Activated naive CD4-positive, alpha-beta T cell treated with anti-CD3 and anti-CD28 coated beads, Interleukin-2, amount 50 U/mL, for 16 hours (primary cell): Measurements from ENCODE around the gene RETREG2.
"Not testable (repeated sequence)": the region's sequence is repeated elsewhere in the genome, so short reads cannot be mapped to it uniquely, and the experiment has no call there.

Experiments
- DNase-seq: peaks from one replicate; pipeline ENCODE4 v3.0.0-alpha.2; 2020

The RETREG2 gene

GRCh38 chr2:219198974-219199373, 20.9 kb downstream of the RETREG2 start:
- no peak for DNase-seq

DNA sequence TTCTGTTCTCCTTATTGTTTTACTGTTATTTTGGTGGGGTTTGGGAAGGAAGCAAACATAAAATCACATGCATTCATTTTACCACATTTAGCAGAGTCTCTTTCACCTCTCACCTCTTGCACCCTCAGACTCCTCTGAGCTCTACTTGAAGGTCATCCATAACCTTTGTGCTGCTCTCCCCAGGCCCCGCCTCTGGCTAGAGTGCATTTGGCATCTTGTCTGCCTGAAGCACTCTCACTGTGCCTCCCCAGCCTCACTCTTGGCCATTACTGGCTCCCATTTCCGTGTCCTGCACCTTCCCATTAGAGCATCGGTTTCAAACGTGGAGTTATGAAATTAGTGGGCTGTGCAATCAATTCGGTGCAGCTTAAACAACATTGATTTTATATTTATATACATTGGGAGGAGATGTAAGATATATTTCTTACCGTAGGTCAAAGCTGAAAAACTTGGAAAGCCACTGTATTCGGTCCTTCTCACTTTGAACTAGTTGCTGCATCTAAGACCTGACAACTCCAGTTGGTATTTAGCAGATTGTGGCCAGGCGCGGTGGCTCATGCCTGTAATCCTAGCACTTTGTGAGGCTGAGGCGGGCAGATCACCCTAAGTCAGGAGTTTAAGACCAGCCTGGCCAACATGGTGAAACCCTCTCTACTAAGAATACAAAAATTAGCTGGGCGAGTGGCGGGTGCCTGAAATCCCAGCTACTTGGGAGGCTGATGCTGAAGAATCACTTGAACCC, 21.6 kb downstream of the RETREG2 start:
- no peak for DNase-seq

DNA sequence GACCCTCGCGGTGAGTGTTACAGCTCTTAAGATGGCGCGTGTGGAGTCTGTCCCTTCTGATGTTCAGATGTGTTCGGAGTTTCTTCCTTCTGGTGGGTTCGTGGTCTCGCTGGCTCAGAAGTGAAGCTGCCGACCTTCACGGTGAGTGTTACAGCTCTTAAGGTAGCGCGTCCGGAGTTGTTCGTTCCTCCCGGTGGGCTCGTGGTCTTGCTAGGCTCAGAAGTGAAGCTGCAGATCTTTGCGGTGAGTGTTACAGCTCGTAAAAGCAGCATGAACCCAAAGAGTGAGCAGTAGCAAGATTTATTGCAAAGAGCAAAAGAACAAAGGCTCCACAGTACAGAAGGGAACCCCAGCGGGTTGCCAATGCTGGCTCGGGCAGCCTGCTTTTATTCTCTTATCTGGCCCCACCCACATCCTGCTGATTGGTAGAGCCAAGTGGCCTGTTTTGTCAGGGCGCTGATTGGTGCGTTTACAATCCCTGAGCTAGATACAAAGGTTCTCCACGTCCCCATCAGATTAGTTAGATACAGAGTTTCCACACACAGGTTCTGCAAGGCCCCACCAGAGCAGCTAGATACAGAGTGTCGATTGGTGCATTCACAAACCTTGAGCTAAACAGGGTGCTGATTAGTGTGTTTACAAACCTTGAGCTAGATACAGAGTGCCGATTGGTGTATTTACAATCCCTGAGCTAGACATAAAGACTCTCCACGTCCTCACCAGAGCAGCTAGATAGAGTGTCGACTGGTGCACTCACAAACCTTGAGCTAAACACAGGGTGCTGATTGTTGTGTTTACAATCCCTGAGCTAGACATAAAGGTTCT, 22.6 kb downstream of the RETREG2 start:
- not testable (repeated sequence) for DNase-seq

DNA sequence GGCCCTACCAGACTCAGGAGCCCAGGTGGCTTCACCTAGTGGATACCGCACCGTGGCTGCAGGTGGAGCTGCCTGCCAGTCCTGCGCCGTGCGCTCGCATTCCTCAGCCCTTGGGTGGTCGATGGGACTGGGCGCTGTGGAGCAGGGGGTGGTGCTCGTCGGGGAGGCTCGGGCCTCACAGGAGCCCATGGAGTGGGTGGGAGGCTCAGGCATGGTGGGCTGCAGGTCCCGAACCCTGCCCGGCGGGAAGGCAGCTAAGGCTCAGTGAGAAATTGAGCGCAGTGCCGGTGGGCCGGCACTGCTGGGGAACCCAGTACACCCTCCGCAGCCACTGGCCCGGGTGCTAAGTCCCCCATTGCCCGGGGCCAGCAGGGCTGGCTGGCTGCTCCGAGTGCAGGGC, 23.3 kb downstream of the RETREG2 start:
- DNase-seq: not testable (repeated sequence)

- DNase-seq: no peak
Measured at GRCh38 chr2:219204425-219205164, 26.5 kb downstream of the RETREG2 start.

GRCh38 chr2:219205165-219205538, 27.1 kb downstream of the RETREG2 start:
- no peak for DNase-seq

GRCh38 chr2:219205981-219206327, 27.9 kb downstream of the RETREG2 start:
- DNase-seq: no peak

DNA sequence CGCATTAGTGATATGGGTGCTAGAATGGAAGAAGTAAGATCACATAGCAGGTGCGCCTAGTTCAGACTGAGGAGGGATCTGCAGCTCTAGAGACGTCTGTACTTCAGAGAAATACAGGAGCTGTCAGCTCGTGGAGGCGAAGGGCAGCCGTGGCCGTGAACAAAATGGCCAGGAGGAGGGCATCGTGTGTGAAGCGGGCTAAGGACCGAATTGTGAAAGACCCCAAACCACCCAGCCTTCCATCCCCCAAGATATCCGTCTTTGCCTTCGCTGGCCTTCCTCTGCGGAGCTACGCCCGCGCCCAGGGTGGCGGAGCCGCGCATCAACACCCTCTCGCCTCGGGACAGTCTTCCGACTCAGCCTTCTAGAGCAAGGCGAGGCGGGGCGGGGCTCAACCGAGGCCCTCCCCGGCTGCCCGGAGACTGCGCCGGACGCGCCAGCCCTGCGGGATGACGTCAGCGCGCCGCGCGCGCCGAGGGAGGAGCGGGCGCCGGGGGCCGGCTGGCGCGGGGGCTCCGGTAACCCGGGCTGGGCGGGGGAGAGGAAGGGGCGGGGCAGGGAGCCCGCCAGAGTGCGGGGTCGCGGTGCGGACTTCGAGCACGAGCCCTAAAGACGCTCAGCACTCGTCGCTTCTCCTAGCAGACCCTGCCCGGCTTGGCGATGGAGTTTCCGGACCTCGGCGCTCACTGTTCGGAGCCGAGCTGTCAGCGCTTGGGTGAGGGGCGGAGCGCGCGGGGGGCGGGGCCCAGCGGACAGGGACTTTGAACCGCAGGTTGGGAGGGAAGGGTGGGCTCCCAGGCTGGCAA, 28.5 kb downstream of the RETREG2 start, which contains the start of gene ZFAND2B:
ZFAND2B (plus strand) TSS at position 455 of the 806 bp plus-strand sequence; CDS start at position 661, 206 bp downstream.
- DNase-seq: peak; percentile 96

DNA sequence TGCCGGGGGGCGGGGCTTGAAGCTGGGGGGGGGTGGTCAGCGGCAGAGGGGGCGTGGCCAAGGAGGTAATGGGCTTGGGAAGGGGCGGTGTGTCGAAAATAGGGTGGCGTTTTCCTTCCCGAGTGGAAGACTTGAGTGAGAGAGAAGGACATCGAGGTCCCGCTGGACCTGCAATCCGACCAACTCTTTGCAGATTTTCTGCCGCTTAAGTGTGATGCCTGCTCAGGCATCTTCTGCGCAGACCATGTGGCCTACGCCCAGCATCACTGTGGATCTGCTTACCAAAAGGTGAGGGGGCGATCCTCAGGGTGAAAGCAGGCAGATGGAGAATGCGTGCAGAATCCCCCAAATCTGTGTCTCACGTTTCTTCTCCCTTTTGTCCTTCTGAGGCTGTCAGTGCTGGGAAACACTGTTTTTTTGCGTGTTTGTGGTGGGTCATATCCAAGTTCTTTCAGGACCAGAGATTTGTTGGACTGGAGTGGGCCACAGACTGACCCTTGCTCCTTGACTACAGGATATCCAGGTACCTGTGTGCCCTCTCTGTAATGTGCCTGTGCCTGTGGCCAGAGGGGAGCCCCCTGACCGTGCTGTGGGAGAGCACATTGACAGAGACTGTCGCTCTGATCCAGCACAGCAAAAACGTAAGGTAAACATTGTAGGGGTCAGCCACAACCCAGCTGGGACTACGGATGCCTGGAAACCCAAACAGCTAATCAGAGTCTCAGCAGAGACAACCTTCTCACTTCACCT, 29.2 kb downstream of the RETREG2 start:
- DNase-seq: no peak

- DNase-seq: no peak
Measured at GRCh38 chr2:219207884-219208740, 30.0 kb downstream of the RETREG2 start.

DNA sequence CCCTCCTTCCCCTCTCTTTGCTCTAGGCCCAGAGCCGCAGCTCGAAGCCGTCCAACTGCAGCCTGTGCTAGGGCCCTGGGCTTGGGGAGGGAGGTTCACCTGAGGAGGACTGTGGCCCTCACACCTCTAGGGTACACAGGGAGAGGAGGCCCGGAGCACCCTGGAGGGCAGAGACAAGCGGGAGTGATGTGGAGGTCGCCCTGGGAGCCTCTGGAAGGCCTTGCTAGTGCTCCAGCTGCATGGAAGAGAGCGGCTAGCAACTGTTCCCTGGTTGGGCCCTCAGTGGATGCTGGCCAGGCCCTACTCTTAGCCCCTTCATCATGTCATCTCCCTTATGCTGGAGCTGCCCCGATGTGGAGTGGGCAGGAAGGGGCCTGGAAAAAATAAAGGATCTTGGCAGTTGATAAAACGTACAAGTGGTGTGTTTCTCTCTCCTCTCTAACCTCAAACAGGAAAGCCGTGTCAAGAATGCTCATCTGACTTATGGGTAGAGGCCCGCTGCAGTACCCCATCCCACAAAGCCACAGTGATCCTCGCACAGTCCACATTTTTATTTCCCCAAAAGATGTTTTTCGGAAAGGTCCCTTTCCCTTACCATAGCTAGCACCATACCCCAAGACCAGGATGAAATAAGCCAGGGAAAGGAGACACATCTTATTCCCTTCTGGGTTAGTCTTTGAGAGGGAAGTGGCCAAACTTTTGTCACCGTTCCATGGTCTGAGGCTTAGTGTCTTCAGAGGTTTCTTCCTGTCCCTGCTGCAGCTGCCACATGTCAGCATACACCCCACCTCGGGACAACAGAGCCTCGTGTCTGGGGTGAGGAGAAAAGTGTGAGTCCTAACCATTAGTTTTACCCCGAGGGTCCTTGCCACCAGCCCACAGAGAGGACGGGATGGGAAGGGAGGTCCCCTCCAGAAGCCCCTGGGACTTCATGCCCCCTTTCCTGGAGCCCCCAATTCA, 31.4 kb downstream of the RETREG2 start:
- DNase-seq: no peak

DNA sequence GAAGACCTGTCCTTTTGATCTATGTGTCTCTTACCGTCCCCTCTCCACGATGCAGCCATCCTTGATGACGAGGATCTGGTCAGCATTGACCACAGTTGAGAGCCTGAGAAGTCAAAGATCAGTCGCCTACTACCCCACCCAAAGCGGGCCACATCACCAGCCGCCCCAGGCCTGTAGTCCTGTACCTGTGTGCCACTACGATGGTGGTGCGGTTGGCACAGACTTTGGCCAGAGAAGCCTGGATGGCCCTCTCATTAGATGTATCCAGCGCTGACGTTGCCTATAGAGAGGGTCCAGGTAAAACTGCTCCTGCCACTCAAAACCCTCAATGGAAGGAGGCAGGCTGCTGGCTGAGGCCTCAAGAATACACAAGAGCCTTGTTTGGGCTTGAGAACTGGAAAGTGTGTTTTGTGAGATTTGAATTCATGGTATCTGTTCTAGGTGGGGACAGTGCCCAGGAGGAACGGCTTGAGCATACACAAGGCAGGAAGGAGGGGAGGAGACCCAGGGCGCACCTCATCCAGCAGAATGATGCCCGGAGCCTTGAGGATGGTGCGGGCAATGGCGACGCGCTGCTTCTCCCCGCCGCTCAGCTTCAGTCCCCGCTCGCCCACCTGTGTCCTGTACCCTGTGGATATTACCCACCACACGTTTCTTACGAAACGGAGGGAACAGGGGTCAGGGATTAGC, 32.3 kb downstream of the RETREG2 start:
- no peak for DNase-seq

GRCh38 chr2:219210886-219211362, 32.8 kb downstream of the RETREG2 start:
- DNase-seq: no peak

DNA sequence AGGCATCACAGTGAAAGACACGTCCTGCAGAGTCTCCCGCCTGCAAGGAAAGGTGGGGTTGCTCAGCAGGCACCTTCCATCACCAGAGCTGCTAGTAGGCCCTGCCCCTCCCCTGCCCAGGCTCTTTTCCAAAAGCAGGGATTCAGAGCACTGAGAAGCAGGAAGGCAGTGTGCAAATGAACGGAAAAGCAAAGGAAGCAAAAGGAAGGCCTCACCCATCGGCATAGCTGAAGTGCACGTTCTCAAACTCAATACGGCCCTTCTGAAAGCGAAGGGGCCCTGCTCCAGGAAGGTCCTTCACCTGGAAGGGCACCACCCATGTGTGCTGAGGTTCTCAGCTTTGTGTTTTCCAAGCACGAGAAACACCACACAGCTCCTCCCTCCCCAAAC, 34.9 kb downstream of the RETREG2 start:
- no peak for DNase-seq

DNA sequence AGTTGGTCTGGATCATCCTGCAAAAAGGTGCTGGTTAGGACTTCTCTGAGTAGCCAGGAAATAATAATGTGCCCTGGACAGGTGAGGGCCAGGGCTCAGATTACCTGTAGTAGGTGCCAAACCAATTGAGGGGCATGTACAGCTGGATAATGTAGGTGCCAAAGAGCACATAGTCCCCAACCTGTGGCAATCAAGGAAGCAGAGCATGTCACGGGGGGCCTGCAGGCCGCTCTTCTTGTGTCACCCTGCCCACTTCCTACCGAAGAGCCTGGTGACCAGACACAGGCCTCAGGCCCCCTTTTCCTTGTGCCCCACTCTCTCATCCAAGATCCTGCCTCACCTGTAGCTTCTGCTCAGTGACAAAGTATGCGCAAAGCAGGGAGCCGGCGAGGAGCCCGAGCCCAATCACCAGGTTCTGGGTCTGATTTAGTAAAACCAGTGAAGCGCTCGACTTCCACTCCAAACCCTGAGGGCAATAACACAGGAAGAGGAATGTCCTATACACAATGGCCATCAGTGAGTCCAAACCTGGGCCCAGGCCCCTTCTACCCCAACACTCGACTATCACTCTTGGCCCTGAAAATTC, 35.5 kb downstream of the RETREG2 start:
- DNase-seq: no peak

GRCh38 chr2:219214141-219214540, 36.1 kb downstream of the RETREG2 start:
- no peak for DNase-seq

DNA sequence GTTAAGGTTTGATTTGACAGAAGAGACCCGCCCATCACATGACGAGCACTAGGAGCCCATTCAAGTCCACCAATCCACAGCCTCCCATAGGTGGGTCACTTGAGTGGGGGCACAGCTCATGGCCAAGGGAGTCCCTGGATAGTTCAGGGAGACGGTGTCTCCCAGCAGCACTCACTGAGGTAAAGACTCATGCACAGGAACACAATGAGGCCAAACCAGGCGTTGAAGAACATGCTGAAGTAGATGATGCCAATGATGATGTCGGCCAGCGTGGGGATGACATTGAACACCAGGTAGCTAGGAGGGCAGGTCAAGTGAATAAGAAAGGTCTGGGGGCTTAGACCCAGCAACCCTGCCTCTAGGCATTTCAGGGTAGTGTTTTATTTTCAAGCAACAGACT, 36.7 kb downstream of the RETREG2 start:
- no peak for DNase-seq

- DNase-seq: no peak
Measured at GRCh38 chr2:219215871-219216534, 37.9 kb downstream of the RETREG2 start.
